Spleen (tissue), 7 donors: Measurements from ENCODE around the gene INSIG2.

Experiments
- CTCF ChIP-seq, 11 experiments: fragments of 200-600 bp in 7 of 11; fragments of 450-650 bp in 4 of 11; sonication (generic) in 4 of 11; IDR thresholded peaks in 8 of 11; conservative IDR thresholded peaks in 3 of 11; 1 replicate in 7 of 11; 2 replicates in 4 of 11; pipeline versions ENCODE4 v1.4.0 to v1.8.0; 2016 to 2021; ENCODE audit warnings: antibody characterized with exemption in 11 of 11, inconsistent platforms in 4 of 11, mild to moderate bottlenecking in 1 of 11
- POLR2A ChIP-seq, 3 donors: fragments of 450-650 bp; IDR thresholded peaks; one replicate each; pipeline ENCODE4 v1.5.1; 2017; ENCODE audit warnings: antibody characterized with exemption in 3 of 3, mild to moderate bottlenecking in 1 of 3
- donor health status: DM: no; HTN: no; CAD: no; lungs with moderate emphysema.
- donor health status: DM: no; HTN: no; CAD: no.
- donor health status: DM: no; HTN: no; CAD: no.

GRCh38 chr2:118085173-118086023 is 2.9 kb upstream of the INSIG2 start:
- TF ChIP-seq CTCF (IDR thresholded peaks at IDR 0.05 in 8 of 11, conservative IDR thresholded peaks at IDR 0.05 in 3 of 11): no peak
- no peak for TF ChIP-seq POLR2A (IDR thresholded peaks at IDR 0.05)
